HG03558 (cell line): ENCODE results near the gene LAG3.

Experiments used
- ATAC-seq: cut with Tn5 transposase; IDR thresholded peaks from one replicate; pipeline ENCODE4 v1.9.1; 2021; ENCODE audit warnings: moderate number of reproducible peaks; ENCODE audit not compliant: unreplicated experiment; ENCODE audit errors: extremely low read depth

LAG3 gene

GRCh38 chr12:6771091-6771495, 1.2 kb upstream of the LAG3 start:
- ATAC-seq: no peak

DNA sequence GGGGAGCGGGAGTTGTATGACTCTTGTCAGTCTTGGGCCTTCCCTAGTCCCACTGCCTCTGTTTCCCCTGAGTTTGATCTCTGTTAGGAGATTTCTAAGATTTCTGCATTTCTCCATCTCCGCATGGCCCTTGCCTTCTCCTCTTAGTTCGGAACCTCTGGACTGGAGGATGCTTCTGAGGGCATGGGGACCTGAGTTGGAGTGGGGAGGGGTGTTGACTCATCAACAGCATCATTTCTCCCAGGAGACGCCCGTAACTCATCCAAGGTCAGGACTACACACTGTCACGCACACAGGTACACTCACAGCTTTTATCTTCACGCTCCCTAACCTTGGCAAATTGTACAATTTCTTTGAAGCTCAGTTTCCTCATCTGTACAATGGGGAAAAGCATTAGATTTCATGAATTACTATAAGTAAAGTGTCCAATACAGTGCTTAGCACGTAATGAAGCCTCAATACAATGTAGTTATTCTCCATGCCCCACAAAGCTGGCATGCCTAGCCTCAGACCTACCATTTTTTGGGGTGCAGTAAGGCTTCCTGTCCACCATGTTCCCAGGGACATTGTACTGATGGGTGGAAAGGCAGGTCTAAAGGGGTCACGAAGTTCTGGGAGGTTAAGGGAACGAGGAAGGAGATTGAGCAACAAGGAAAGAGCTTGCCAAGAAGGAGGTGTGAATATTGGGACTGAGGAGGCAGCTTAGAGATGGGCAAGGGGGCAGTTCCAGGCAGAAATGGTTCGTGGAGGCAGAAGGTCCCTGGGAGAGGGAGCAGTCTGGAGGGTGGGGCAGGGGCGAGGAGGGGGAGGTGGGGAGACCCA, 600 bp upstream of the LAG3 start:
- no peak for ATAC-seq

GRCh38 chr12:6772726-6773589, 638 bp downstream of the LAG3 start:
- no peak for ATAC-seq

- no peak for ATAC-seq
Measured at GRCh38 chr12:6773590-6774351, 1.5 kb downstream of the LAG3 start.

- no peak for ATAC-seq
Measured at GRCh38 chr12:6774499-6775062, 2.3 kb downstream of the LAG3 start.

DNA sequence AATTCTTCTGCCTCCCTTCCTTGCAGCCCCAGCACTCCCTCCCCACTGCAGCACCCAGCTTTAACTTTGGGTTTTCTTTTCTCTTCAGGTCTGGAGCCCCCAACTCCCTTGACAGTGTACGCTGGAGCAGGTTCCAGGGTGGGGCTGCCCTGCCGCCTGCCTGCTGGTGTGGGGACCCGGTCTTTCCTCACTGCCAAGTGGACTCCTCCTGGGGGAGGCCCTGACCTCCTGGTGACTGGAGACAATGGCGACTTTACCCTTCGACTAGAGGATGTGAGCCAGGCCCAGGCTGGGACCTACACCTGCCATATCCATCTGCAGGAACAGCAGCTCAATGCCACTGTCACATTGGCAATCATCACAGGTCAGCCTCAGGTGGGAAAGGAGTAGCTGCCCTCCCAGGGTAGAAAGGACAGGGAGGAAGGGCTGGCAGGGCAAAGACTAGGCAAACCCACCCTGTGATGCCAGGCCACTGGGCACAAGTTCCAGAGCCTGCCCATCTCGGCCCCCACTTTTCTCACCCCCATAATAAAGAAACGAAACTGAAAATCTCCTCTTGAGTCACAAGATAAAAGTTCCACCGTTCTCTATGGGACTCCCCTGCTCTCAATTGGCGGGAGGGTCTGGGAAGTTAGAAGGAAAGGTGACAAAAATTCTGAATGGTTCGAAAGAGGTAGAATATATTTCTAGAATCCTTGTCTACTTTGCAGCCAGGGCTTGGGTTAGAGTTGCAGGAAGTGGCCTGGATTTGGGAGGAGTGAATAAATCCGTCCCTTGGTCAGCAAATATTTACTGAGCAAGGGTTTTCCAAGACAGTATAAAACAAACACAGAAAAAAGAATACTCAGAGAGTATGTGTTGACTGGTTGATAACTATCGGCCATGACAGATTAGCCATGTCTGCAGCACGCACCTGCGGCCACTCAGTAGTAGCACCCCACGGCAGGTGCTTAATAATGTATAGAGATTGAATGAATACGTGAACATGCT, 3.2 kb downstream of the LAG3 start:
- ATAC-seq: no peak

DNA sequence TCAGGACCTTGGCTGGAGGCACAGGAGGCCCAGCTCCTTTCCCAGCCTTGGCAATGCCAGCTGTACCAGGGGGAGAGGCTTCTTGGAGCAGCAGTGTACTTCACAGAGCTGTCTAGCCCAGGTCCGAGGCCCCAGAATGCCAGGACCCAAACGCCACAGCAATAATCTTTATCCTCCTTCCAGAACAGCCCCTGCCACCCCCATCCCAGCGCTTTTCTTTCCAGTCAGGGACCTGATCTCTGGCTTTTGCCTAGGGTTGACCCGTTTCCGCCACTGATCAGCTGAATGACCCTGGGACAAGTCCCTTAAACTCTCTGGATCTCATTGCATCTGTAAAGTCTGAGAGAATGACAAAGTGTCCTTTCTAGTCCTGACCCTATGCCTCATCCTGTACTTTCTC, 5.1 kb downstream of the LAG3 start:
- ATAC-seq: no peak

DNA sequence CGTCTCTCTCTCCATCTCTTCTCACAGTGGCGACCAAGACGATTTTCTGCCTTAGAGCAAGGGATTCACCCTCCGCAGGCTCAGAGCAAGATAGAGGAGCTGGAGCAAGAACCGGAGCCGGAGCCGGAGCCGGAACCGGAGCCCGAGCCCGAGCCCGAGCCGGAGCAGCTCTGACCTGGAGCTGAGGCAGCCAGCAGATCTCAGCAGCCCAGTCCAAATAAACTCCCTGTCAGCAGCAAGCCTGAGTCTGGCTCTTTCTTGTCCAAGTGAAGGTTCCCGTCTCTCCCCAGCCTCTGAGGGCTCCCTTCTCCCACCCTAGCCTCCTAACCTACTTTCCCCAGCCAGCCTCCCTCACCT, 5.9 kb downstream of the LAG3 start:
- ATAC-seq: no peak

- peak; percentile 62 for ATAC-seq
Measured at GRCh38 chr12:6778574-6779550, 6.5 kb downstream of the LAG3 start.

DNA sequence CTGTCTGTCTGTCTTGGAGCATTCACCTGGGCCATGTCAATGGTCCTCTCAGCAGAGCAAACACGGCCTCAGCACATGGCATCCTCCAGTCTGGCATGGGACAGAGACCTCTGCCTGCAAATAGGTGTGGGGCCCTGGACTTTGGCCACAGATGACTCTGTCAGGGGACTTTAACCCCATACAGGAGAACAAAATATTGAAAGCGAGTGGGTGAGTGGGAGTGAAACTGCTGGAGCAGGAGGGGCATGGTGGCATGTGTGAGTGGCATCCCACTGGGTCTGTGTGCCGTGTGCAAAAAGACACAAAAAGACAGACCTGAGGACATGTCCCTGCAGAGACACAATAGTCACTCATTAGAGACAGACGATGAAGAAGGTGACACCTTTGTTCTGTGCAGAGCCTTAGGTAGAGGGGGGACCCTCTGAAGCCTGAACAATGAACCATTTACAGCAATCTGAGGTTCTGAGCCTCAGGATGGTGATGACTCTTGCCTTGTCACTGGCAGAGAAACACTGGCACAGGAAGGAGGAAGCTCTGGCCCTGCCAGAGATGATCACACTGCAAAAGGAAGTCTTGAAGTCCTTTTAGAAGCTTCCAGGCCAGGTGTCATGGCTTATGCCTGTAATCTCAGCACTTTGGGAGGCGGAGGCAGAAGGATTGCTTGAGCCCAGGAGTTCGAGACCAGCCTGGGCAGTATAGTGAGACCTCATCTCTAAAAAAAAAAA, 7.5 kb downstream of the LAG3 start:
- ATAC-seq: no peak

- no peak for ATAC-seq
Measured at GRCh38 chr12:6780573-6780972, 8.3 kb downstream of the LAG3 start.

GRCh38 chr12:6782119-6782518, 9.8 kb downstream of the LAG3 start:
- ATAC-seq: no peak

DNA sequence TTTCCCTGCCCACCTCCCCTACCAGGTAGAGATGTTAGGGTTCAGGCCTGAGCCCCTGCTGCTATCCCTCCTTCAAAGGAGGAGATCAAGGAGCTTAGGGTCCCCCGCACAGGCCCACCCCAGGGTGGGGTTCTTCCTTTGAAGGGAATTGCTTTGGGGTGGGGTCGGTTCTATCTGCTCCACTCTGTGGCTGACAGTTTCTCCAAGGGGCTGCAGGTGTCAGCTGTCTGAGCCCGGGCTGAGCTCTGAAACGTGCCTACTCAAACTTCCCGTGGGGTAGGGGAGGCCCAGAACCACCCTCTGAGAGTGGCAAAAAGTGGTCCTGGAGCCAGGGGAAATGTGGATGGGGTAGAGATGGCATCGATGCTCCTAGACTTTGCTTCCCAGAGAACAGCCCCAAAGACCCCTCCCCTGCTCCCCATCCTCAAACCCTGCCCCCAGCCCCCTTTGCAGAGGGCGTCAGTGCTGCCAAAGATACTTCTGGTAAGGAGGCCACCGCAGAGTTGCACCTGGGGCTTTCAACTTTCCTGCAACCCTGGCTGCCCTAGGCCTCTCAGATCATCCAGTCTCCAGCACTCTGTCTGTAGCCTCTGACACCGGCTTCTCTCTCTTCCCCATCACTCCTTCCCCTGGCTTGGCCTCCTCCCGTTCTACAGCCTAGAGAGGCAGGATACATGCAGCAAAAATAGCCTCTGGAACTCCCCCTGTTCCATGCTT, 10.7 kb downstream of the LAG3 start:
- no peak for ATAC-seq

GRCh38 chr12:6783828-6784227, 11.5 kb downstream of the LAG3 start:
- ATAC-seq: no peak

DNA sequence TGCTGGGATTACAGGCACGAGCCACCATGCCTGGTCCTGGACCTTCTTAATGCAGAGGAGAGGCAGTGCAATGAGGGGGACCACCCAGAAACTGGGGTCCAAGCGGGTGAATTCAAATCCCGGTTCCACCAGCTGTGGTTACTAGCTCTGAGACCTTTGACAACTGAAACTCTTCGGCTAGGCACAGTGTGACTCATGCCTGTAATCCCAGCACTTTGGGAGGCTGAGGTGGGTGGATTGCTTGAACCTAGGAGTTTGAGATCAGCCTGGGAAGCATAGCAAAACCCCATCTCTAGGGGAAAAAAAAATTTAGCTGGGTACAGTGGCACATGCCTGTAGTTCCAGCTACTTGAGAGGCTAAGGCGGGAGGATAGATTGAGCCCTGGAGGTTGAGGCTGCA, 12.0 kb downstream of the LAG3 start:
- ATAC-seq: no peak

GRCh38 chr12:6784761-6785160, 12.4 kb downstream of the LAG3 start:
- no peak for ATAC-seq
